Ascending aorta (tissue), 2 donors: ENCODE measurements around the gene KIAA0753. TPM values are rescaled to one million over a fixed set of nuclear protein-coding genes. Genes with fewer than 3 reads are reported as not detected.

Experiments
- DNase-seq, 2 donors: peaks; one replicate each; pipeline ENCODE4 v3.0.0-alpha.2; 2019; ENCODE audit warnings: low spot score in 2 of 2
- H3K27ac ChIP-seq, 2 donors: fragments of 200-600 bp; sonication (generic); one replicate each; pipeline ENCODE4 v1.5.1; 2016 to 2017; ENCODE audit warnings: mild to moderate bottlenecking in 1 of 2
- H3K27me3 ChIP-seq: fragments of 200-600 bp; sonication (generic); one replicate; pipeline ENCODE4 v1.5.1; 2017
- H3K36me3 ChIP-seq, 2 donors: fragments of 200-600 bp; sonication (generic); one replicate each; pipeline ENCODE4 v1.5.1; 2016
- H3K4me1 ChIP-seq, 2 donors: fragments of 200-600 bp; sonication (generic); one replicate each; pipeline ENCODE4 v1.5.1; 2016 to 2017; ENCODE audit warnings: mild to moderate bottlenecking in 1 of 2
- H3K4me3 ChIP-seq, 2 donors: fragments of 200-600 bp; sonication (generic); one replicate each; pipeline ENCODE4 v1.5.1; 2016 to 2017; ENCODE audit warnings: mild to moderate bottlenecking in 1 of 2
- H3K9me3 ChIP-seq, 2 donors: fragments of 200-600 bp; sonication (generic); one replicate each; pipeline ENCODE4 v1.5.1; 2016
- intact Hi-C: fragments of 100-400 bp; cut with DNase I; formaldehyde crosslinking; loops from one replicate; pipeline ENCODE4 v1.15.1; 2023
- total RNA-seq: library from RNA; depleted of rRNA; stranded (reverse); fragments of >200 nt; gene quantifications from one replicate; pipeline ENCODE4 v1.1.0, GENCODE V29; 2016
- TF ChIP-seq, protein P1 (sequence below), 3 experiments: fragments of 200-600 bp in 2 of 3; fragments of 450-650 bp in 1 of 3; sonication (generic) in 2 of 3; IDR thresholded peaks; one replicate each; pipeline ENCODE4 v1.5.1; 2016 to 2019; ENCODE audit warnings: antibody characterized with exemption in 3 of 3, mild to moderate bottlenecking in 1 of 3, moderate library complexity in 1 of 3

Gene KIAA0753
- total RNA-seq, 1 donor from 2014 or later, result 2.9 TPM

DNA sequence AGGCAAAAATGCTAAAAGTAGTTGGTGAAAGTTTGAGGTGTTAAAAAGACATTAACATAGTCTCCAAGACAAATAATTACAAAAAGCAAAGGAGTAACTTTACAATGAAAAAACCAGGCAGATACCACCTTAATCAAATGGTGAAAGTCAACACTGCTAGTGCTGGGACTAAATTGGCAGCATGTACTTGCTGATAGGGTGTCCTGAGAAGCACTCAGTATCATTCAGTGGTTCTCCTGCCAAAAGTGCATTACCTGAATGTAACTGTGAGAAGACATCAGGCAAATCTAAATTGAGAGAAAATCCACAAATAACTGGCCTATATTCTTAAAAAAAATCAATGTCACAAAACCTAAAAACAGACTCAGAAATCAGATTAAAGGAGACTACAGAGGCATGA is 8.0 kb downstream of the KIAA0753 start:
- Histone ChIP-seq H3K27ac (no peak overlapping the region), H3K27me3 (no peaks in the 10 kb centered on the region), H3K4me3 (no peak overlapping the region), H3K9me3 (no peaks in the 10 kb centered on the region), H3K36me3 (peaks cover 20 to 44% of the 10 kb centered on the region in 2 donors), H3K4me1 (no peaks in the 10 kb centered on the region)
- TF ChIP-seq, protein P1, sequence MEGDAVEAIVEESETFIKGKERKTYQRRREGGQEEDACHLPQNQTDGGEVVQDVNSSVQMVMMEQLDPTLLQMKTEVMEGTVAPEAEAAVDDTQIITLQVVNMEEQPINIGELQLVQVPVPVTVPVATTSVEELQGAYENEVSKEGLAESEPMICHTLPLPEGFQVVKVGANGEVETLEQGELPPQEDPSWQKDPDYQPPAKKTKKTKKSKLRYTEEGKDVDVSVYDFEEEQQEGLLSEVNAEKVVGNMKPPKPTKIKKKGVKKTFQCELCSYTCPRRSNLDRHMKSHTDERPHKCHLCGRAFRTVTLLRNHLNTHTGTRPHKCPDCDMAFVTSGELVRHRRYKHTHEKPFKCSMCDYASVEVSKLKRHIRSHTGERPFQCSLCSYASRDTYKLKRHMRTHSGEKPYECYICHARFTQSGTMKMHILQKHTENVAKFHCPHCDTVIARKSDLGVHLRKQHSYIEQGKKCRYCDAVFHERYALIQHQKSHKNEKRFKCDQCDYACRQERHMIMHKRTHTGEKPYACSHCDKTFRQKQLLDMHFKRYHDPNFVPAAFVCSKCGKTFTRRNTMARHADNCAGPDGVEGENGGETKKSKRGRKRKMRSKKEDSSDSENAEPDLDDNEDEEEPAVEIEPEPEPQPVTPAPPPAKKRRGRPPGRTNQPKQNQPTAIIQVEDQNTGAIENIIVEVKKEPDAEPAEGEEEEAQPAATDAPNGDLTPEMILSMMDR (IDR thresholded peaks at IDR 0.05), result no peak
- no peak for DNase-seq
- intact Hi-C loops, result no loop called here

DNA sequence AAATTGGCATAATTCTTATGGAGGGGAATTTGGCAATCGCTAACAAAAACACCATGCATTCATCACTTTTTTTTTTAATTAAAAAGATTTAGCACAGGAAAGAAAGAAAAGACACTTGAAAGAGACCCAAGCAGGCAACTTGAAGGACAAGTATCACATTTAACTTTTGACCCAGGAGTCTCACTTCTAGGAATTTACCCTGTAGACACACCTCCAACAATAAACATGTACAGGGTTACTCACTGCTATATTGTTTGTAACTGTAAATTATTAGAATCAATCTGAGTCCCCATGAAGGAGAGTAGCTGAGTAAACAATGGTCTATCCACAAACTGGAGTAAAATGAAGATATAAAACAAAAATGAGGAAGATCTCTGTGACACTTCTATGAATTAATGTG is 10.1 kb downstream of the KIAA0753 start:
- no peak overlapping the region for H3K27ac ChIP-seq
- no peaks in the 10 kb centered on the region for H3K9me3 ChIP-seq
- intact Hi-C loops, result no loop called here
- H3K27me3 ChIP-seq, result no peaks in the 10 kb centered on the region
- TF ChIP-seq, protein P1 (IDR thresholded peaks at IDR 0.05), result no peak
- no peak overlapping the region for H3K4me3 ChIP-seq
- no peak for DNase-seq
- no peaks in the 10 kb centered on the region for H3K4me1 ChIP-seq
- peaks cover 29 to 61% of the 10 kb centered on the region in 2 donors for H3K36me3 ChIP-seq

DNA sequence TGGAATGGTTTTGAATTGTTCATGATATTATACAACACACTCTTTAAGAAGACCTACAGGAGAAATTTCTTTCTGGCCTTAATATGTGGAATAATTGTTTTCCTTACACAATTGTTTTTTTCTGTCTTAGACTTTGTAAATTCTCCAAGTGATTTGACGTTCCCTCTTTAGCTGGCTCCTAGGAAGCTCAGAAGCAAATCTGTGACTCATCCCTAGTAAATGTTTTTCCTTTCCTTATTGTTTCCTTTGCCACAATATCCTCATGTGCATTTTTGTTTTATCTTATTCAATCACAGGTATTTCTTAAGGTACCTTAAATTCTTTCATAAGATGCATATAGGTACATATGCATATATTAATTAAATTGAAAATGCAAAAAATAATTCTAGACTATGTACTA is 13.5 kb downstream of the KIAA0753 start:
- DNase-seq, result no peak
- H3K27ac ChIP-seq, result no peak overlapping the region
- no peak overlapping the region for H3K4me3 ChIP-seq
- no peaks in the 10 kb centered on the region for H3K9me3 ChIP-seq
- TF ChIP-seq, protein P1 (IDR thresholded peaks at IDR 0.05), result no peak
- H3K36me3 ChIP-seq, result peaks cover 35 to 57% of the 10 kb centered on the region in 2 donors
- intact Hi-C loops, result no loop called here
- H3K4me1 ChIP-seq, result no peaks in the 10 kb centered on the region
- H3K27me3 ChIP-seq, result no peaks in the 10 kb centered on the region

DNA sequence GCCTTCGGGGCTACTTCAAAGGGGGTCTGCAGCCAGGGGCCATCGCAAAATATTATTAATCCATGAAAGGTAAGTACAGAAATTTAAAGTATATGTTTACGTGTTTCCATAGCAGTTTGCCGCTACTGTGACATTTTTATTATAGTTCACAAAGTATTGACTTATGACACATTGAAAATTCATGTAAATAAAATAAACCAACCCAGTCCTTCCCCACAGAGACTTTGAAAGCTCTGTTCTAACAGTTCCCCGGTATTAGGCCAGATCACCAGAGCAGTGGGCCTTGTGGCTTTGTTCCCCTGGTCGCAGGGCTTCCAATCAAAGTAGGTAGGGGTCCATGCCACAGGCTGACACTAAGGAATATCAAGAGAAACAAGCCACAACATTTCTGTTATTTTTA is 13.9 kb downstream of the KIAA0753 start:
- intact Hi-C loops, result no loop called here
- H3K36me3 ChIP-seq, result peaks cover 34 to 56% of the 10 kb centered on the region in 2 donors

DNA sequence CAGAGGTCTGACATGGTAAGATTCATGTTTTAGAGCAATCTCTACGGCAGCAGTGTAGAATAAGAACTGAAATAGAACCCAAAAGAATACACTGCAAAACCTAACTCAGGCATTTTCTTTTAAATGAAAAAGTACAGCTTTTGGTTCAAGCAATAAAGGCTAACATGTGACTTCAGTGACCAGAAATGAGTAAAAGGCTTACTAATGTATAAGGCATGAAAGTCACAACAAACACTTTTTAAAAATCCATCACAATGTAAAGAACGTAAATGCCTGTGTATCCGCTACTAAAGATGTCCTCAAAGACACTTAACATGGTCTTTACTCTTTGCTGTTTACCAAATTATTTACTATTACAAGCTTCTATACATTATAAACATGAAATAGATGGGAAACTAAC is 16.6 kb downstream of the KIAA0753 start:
- TF ChIP-seq, protein P1 (IDR thresholded peaks at IDR 0.05), result no peak
- no peak for DNase-seq
- no peak overlapping the region for H3K27ac ChIP-seq
- H3K4me1 ChIP-seq, result no peaks in the 10 kb centered on the region
- peaks cover 34 to 55% of the 10 kb centered on the region in 2 donors for H3K36me3 ChIP-seq
- H3K9me3 ChIP-seq, result no peaks in the 10 kb centered on the region
- H3K27me3 ChIP-seq, result no peaks in the 10 kb centered on the region
- H3K4me3 ChIP-seq, result no peak overlapping the region
- intact Hi-C loops, result no loop called here

More for the DNA sequence above, 13.9 kb downstream of the KIAA0753 start:
- no peaks in the 10 kb centered on the region for H3K4me1 ChIP-seq
- H3K27ac ChIP-seq, result no peak overlapping the region
- no peaks in the 10 kb centered on the region for H3K27me3 ChIP-seq
- DNase-seq, result no peak
- H3K4me3 ChIP-seq, result no peak overlapping the region
- TF ChIP-seq, protein P1 (IDR thresholded peaks at IDR 0.05), result no peak
- no peaks in the 10 kb centered on the region for H3K9me3 ChIP-seq

DNA sequence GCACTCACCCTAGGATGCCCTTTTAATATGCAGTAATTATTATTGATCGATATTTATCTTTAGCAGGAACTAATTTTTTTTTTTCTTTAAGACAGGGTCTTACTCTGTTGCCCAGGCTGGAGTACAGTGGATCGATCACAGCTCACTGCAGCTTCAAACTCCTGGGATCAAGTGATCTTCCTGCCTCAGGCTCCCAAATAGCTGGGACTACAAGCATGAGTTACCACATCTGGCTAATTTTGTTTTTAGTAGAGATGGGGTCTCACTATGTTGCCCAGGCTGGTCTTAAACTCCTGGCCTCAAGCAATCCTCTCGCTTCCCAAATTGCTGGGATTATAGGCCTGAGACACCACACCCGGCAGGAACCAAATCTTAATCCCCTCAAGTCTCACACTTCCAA is 29.3 kb downstream of the KIAA0753 start:
- TF ChIP-seq, protein P1 (IDR thresholded peaks at IDR 0.05), result no peak
- no peak for DNase-seq
- H3K4me3 ChIP-seq, result no peak overlapping the region
- no peak overlapping the region for H3K27ac ChIP-seq
- H3K36me3 ChIP-seq, result peaks cover 42 to 65% of the 10 kb centered on the region in 2 donors
- intact Hi-C loops, result no loop called here
- no peaks in the 10 kb centered on the region for H3K4me1 ChIP-seq
- no peaks in the 10 kb centered on the region for H3K27me3 ChIP-seq
- no peaks in the 10 kb centered on the region for H3K9me3 ChIP-seq
